ENCODE data around the gene ARSG. TPM values are rescaled to one million over a fixed set of nuclear protein-coding genes. Genes with fewer than 3 reads are reported as not detected.

ARSG gene
- total and polyA plus RNA-seq, 2 donors (not counting 1 experiment from before 2014, with no cell fraction given), result 5.5 to 18.4 TPM

GRCh38 chr17:68397108-68397536 lies 105.8 kb downstream of the ARSG start:
- Mint-ChIP-seq H3K4me3 (no peak overlapping the region), H3K9me3 (ENCODE audit: insufficient read depth) (no peaks in the 10 kb centered on the region), H3K27ac (no peak overlapping the region), H3K27me3 (peaks cover 3% of the 10 kb centered on the region), H3K4me1 (peaks cover 8% of the 10 kb centered on the region)
- Histone ChIP-seq H3K9ac (ENCODE audit: low read length) (no peak overlapping the region), H3K36me3 (replicated peaks in 1 of 2; ENCODE audit: control extremely low read depth in 1 of 2, control insufficient read depth in 1 of 2, extremely low read depth in 1 of 2, insufficient read depth in 2 of 2, low read length in 1 of 2) (no peaks in the 10 kb centered on the region), H3K27ac (ENCODE audit: low read length in 2 of 2) (no peak overlapping the region), H3K4me3 (ENCODE audit: control extremely low read depth in 1 of 5, extremely low read depth in 1 of 5, insufficient read depth in 1 of 5, low read depth in 2 of 5, low read length in 4 of 5) (no peak overlapping the region), H4K20me1 (ENCODE audit: control insufficient read depth, insufficient read depth, low read length, poor library complexity, severe bottlenecking) (no peaks in the 10 kb centered on the region), H3K27me3 (replicated peaks in 1 of 4; ENCODE audit: control extremely low read depth in 1 of 4, control insufficient read depth in 3 of 4, insufficient read depth in 4 of 4, low read length in 3 of 4) (no peaks in the 10 kb centered on the region), H3K79me2 (ENCODE audit: control insufficient read depth, insufficient read depth, low read length) (no peaks in the 10 kb centered on the region), H3K4me2 (replicated peaks; ENCODE audit: low read depth, low read length, poor library complexity, severe bottlenecking) (no peak overlapping the region), H3K9me3 (ENCODE audit: control extremely low read depth in 1 of 3, control insufficient read depth in 2 of 3, insufficient read depth in 1 of 3, low read length in 2 of 3) (peaks cover 0 to 16% (median 7%) of the 10 kb centered on the region in 3 donors), H2AFZ (ENCODE audit: insufficient read depth, low read depth, low read length, poor library complexity, severe bottlenecking) (no peak overlapping the region), H3K4me1 (ENCODE audit: control insufficient read depth in 2 of 2, insufficient read depth in 2 of 2, low read length in 2 of 2) (peaks cover 0 to 6% of the 10 kb centered on the region in 2 donors)
- DNase-seq (no peak), ATAC-seq (ENCODE audit: low read depth) (no peak)
- ChIA-PET POLR2A (interaction anchor here (0.6 kb wide), 1 partner anchor 8 kb away, joined by 6 read pairs; no protein-coding TSS in a partner anchor), CTCF (interaction anchor here (1.0 to 8.7 kb wide), 4 partner anchors 9 to 214 kb away, joined by 4 to 126 read pairs (median 22); partner anchors contain the start of genes ARSG and SLC16A6)
- no peak for TF ChIP-seq EZH2 (IDR thresholded peaks at IDR 0.05; ENCODE audit: borderline replicate concordance, insufficient read depth, low read depth, low read length, poor library complexity, severe bottlenecking)
- TF ChIP-seq, protein P1, sequence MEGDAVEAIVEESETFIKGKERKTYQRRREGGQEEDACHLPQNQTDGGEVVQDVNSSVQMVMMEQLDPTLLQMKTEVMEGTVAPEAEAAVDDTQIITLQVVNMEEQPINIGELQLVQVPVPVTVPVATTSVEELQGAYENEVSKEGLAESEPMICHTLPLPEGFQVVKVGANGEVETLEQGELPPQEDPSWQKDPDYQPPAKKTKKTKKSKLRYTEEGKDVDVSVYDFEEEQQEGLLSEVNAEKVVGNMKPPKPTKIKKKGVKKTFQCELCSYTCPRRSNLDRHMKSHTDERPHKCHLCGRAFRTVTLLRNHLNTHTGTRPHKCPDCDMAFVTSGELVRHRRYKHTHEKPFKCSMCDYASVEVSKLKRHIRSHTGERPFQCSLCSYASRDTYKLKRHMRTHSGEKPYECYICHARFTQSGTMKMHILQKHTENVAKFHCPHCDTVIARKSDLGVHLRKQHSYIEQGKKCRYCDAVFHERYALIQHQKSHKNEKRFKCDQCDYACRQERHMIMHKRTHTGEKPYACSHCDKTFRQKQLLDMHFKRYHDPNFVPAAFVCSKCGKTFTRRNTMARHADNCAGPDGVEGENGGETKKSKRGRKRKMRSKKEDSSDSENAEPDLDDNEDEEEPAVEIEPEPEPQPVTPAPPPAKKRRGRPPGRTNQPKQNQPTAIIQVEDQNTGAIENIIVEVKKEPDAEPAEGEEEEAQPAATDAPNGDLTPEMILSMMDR (IDR thresholded peaks at IDR 0.05), result no peak
- intact Hi-C loops (cut with micrococcal nuclease), result loop anchor here (5.0 kb wide), 1 partner anchor 225 kb away; no protein-coding TSS in a partner anchor
- WGBS (ENCODE audit: insufficient coverage), result 64% methylated on average over 4 of the region's 7 CpGs

Measured in B cell (primary cell).